GM21737 (cell line): ENCODE data around the gene GARIN5A.

ENCODE experiments used
- ATAC-seq: cut with Tn5 transposase; IDR thresholded peaks from one replicate; pipeline ENCODE4 v1.9.1; 2021; ENCODE audit warnings: mild to moderate bottlenecking, moderate library complexity; ENCODE audit not compliant: unreplicated experiment

Gene GARIN5A

DNA sequence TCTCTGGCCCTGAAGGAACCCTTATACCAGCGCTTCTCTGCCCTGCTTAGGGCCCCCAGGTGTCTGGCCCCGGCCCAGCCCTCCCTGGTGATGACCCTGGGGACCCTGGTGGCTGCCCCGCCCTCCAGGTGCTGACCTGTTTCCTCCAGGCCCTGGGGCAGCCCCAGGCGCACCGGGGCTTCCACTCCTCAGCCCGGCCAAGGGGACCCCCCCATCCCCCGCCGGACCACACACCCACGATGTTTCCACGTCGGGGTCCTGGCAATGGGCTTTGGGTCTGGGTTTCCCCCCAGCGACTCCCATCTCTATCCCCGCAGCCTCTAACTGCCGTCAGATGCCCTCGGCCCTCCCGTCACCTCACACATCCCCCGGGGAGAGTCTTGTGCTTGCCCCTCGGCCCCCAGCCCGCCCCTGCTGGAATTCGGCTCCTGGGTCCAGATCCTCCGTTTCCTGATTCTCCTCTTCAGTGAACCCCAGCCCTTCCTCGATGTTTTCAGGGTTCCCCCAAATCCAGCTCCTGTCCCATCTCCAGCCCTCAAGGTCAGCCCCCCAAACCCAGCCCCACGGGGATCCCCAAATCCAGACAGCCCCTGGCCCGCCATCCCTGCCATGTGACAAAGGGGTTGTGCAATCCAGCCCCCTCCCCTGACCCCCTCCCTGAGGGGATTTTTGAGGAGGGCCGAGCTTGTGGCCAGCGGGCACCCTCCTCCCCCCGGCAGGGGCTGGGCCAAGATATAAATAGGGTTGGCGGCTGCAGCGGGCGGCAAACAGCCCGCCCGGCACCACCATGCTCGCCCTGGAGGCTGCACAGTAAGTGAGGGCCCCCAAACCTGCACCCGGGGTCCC is 58.2 kb downstream of the GARIN5A start, which contains the start of gene SPIB:
Gene SPIB, plus strand, starts transcription at position 763 of the 846 bp plus-strand sequence. Its CDS starts 25 bp downstream, at position 788.
- ATAC-seq, result no peak

DNA sequence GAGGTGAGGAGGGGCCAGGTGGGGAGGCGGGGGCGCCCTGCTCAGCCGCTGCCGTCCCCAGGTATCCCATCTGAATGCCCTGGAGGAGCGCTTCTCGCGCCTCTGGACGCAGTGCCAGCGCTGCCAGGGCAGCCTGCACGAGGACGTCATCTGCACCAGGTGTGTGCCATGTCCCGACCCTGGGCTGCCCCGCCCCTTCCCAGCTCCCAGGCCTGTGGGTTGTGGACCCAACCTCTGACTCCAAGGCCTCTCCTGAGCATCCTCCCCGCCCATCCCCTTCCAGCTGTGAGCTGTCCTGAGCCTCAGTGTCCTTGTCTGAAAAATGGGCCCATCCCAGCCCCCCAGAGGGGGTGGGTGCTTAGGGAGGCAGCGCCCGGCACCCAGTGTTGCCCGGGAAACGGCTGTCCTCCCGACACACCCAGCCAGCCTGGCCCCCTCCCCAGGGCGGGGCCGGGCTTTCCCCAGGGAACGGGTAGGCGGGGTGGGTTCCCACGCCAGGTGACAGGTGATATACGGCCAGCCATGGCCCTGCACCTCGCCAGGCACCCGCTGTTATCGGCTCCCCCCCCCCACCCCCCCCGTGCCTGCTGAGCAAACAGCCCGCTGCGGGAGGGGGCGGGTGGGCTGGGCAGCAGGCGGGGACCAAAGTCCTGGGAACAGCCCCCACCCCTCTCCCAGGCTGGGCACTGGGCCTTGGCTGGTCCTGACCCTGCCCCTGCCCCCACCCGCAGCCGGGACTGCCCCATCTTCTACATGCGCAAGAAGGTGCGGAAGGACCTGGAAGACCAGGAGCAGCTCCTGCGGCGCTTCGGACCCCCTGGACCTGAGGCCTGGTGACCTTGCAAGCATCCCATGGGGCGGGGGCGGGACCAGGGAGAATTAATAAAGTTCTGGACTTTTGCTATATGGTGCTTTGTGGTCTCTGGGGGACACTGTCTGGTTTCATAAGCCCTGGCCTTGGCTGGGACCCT is 59.3 kb downstream of the GARIN5A start:
- ATAC-seq, result no peak
